HG03139 (cell line): ENCODE measurements around the gene C3orf49.

Experiments used
- ATAC-seq: cut with Tn5 transposase; IDR thresholded peaks from one replicate; pipeline ENCODE4 v1.9.1; 2021; ENCODE audit not compliant: unreplicated experiment

The C3orf49 gene

DNA sequence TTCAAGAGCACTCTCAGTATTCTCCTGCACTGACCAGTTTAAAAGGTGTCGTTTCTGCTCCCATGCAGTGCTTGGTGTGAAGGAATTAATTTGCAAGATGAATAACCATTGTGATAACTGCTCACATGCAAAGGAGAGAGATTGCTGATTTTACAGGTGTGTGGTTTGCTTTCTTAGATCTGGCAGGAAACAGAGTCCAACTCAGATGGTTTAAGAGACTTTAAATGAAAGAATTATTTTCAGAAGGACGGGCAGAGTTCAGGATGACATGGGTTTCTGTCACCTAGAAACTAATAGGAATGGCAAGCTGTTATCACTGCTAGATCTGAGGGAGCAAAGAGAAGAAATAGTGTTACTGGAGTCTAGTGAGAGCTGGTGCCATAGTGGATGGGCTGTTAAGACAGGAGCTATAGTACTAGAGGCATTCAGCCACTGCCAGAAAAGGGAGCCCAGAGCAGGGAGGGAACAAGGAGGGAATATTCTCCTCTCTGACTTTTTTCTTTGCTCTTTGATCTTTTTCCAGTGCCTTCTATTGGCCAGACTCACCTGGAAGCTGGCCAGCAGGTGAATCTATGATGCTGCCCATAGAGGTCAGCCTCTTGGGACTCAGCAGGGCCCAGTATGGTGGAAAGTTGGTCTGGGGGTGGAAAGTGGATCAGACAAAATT, 59.4 kb downstream of the C3orf49 start:
- ATAC-seq, result no peak

DNA sequence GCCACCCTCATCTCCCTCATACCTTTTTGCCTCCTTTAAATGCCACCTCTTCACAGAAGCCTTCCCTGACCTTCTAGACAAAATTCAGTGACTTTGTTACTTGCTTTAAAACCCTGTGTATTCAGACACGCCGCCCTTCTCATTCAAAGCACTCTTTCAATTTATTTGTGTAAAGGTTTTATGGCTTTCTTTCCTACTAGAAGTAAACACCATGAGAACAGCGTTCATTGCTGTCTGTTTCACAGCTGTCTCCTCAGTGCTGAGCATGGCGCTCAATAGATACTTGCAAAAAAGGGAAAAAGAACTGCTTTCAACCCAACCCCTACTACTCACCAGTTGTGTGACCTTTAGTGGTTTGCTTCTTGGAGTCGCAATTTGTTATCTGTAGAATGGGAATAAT, 61.6 kb downstream of the C3orf49 start:
- ATAC-seq, result no peak

DNA sequence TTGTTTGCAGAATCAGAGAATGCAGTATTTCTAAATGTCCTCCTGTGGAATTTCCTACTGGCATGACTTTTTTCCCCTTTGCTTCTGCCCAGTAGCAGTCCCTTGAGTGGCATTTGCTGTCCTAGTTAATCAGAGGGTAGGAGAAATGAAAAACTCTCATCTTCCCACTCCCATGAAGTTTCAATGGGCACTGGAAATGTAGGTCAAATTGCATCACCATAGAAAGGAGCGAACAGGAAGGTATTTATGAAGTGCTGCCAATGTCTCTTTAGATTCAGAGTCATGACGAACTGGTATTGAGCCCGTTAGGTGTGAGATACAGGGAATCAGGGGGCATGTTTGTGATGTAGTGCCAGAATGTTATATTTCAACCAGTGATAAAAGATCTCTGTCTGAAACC, 67.8 kb downstream of the C3orf49 start:
- ATAC-seq, result no peak

DNA sequence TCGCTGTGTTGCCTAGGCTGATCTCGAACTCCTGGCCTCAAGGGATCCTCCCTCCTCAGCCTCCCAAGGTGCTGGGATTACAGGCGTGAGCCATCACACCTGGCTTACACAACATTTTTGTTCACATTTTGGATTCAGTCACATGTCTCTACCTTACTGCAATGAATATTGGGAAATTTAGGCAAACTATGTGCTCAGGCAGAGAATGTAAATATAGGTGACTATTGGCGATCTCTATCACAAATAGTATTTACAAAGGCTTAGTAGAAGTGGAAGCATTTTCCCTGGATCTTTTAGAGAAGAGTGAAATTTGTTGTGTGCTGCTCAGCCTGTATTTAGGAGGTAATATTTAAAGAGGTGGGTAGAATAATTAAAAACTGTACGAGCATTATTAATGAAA, 72.4 kb downstream of the C3orf49 start:
- no peak for ATAC-seq

DNA sequence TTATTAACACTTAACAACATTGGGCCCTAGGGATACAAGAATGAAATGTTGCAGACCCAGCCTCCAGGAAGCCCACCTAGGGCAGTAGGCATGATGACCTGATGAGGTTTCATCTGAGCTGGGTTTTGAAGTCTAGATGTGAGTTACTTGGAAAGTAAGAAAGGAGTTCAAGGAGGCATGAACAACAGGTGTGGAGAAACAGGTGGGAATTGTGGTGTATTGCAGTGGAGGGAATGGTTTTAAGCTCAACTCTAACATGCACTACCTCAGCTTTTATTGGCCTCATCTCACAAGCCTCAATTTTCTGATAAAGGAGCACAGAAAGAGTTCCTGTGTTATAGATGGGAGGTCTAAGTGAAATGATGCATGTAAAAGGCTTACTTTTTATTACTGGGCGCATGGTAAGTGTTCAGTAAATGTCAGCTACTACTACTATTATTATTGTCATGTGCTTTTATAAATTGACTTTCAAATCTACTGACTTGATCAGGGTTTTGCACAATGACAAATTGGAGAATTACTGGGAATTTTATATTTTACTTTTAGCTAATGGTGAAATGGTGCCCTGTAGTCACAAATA, 73.8 kb downstream of the C3orf49 start:
- no peak for ATAC-seq

DNA sequence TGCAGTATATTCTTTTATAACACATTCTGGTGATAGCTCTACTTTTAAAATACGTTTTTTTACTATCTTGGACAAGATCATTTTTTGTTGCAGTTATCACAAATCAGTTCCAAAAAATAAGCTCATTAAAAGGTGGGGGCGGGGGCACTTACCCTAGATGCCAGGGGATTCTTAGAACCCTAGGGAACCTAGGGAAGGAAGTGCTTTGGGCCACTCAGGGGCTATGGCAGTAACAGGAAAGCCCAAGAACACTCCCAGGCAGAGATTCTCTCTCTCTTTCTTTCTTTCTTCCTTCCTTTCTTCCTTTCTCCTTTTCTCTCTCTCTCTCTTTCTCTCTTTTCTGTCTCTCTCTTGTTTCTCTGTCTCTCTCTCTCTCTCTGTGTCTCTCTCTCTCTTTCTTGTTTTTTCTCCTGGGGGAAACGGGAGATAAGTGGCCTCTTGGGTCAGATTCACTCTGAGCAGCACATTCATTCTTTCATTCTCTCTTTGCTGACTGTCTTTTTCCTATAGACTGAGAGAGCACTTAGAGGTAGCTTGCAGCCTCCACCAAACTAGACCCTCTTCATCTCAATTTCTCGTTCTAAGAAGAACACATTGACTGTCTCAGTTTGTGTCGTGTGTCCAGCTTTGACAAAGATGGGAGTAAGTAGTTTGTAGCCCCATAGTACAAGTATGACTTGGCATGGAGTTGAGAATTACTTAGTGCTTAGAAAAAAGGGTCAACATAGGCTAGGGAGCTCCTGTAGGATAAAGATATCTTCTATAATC, 76.5 kb downstream of the C3orf49 start:
- no peak for ATAC-seq

DNA sequence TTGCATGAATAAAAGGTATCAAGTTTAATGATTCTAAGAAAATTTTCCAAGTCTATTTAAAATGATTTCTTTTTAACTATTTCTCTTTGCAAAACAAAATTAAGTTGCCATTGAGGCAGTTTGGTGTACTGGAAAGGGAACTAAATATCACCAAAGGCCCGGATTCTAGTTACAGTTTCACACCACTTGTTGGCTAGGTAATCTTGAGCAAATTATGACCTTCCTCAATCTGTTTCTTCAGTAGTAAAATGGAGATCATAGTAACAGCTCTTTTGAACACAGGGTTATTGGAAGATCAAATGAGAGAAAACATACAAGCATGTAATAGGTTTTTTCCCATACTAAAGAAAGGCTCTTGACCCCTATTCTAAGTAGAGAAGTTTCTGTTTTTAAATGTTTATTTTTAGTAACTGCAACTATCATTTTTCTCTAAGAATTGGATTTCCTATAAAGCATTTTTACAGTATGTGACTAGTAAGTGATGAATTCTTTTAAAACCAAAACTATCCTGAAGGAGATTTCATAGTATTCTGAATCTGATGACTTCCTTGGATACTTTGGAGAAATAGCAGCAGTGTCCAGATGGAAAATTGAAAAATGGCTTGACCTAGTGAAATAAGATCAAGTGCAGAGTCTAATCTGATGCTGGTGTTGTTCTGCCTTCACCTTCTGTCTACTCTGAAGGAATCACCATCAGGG, 77.4 kb downstream of the C3orf49 start:
- no peak for ATAC-seq
